Neural cell (in vitro differentiated cells): ENCODE data around the gene PPP1R3G. TPM values are rescaled to one million over a fixed set of nuclear protein-coding genes. Genes with fewer than 3 reads are reported as not detected.

ENCODE experiments used
- H2AFZ ChIP-seq: fragments of 200-600, 300-800 bp; sonication (generic), shearing (Covaris generic); 2 replicates; pipeline ENCODE4 v1.6.0; 2014; ENCODE audit warnings: low read depth, mild to moderate bottlenecking, antibody characterized with exemption, low read length, moderate library complexity
- H3F3A ChIP-seq: fragments of 200-600 bp; shearing (Covaris generic); 2 replicates; pipeline ENCODE4 v1.6.1; 2016; ENCODE audit warnings: mild to moderate bottlenecking, moderate library complexity, mixed read lengths, antibody characterized with exemption, low read length; ENCODE audit not compliant: insufficient read depth, poor library complexity, severe bottlenecking
- H3K27ac ChIP-seq: fragments of 200-600, 300-800 bp; sonication (generic), shearing (Covaris generic); 2 replicates; pipeline ENCODE4 v1.5.1; 2014; ENCODE audit warnings: mild to moderate bottlenecking, low read length, moderate library complexity
- H3K27me3 ChIP-seq: fragments of 300-800, 200-600 bp; sonication (generic), shearing (Covaris generic); 2 replicates; pipeline ENCODE4 v1.6.0; 2014; ENCODE audit warnings: mild to moderate bottlenecking, low read depth, low read length, moderate library complexity; ENCODE audit not compliant: insufficient read depth
- H3K36me3 ChIP-seq: fragments of 300-800, 200-600 bp; sonication (generic), shearing (Covaris generic); 2 replicates; pipeline ENCODE4 v1.5.1; 2014; ENCODE audit warnings: mild to moderate bottlenecking, antibody characterized with exemption, low read length, moderate library complexity; ENCODE audit not compliant: insufficient read depth
- H3K4me2 ChIP-seq: fragments of 300-800, 200-600 bp; sonication (generic), shearing (Covaris generic); 2 replicates; pipeline ENCODE4 v1.6.0; 2014; ENCODE audit warnings: mild to moderate bottlenecking, low read length
- H3K4me3 ChIP-seq: fragments of 300-800, 200-600 bp; sonication (generic), shearing (Covaris generic); 2 replicates; pipeline ENCODE4 v1.5.1; 2014; ENCODE audit warnings: mild to moderate bottlenecking, low read length, moderate library complexity
- H3K79me2 ChIP-seq: fragments of 200-600 bp; shearing (Covaris generic); replicated peaks from 2 replicates; pipeline ENCODE4 v1.6.0; 2014; ENCODE audit warnings: mild to moderate bottlenecking, low read length, moderate library complexity; ENCODE audit not compliant: insufficient read depth
- H3K9ac ChIP-seq: fragments of 300-800, 200-600 bp; sonication (generic), shearing (Covaris generic); 2 replicates; pipeline ENCODE4 v1.6.1; 2016; ENCODE audit warnings: mild to moderate bottlenecking, low read length, mixed read lengths
- H3K9me2 ChIP-seq: fragments of 200-600 bp; shearing (Covaris generic); 2 replicates; pipeline ENCODE4 v1.6.1; 2016; ENCODE audit warnings: mild to moderate bottlenecking, low read length, mixed read lengths; ENCODE audit not compliant: insufficient read depth
- H3K9me3 ChIP-seq: fragments of 200-600, 300-800 bp; sonication (generic), shearing (Covaris generic); 2 replicates; pipeline ENCODE4 v1.6.1; 2016; ENCODE audit warnings: mild to moderate bottlenecking, mixed run types, low read length, moderate library complexity, mixed read lengths
- H4K20me1 ChIP-seq: fragments of 200-600 bp; shearing (Covaris generic); 2 replicates; pipeline ENCODE4 v1.6.1; 2016; ENCODE audit warnings: mild to moderate bottlenecking, mixed run types; ENCODE audit not compliant: insufficient read depth
- CTCF ChIP-seq: fragments of 450-650 bp; IDR thresholded peaks from 2 replicates; pipeline ENCODE4 v1.5.1; 2014; ENCODE audit warnings: antibody characterized with exemption, mild to moderate bottlenecking, moderate library complexity; ENCODE audit not compliant: poor library complexity, severe bottlenecking
- EZH2 ChIP-seq: fragments of 200-600, 300-800 bp; shearing (Covaris generic), sonication (generic); IDR thresholded peaks from 2 replicates; pipeline ENCODE4 v1.6.1; 2014; ENCODE audit warnings: antibody characterized with exemption, low read length, borderline replicate concordance, mild to moderate bottlenecking; ENCODE audit not compliant: insufficient read depth, poor library complexity, severe bottlenecking
- MXI1 ChIP-seq: fragments of 450-650 bp; conservative IDR thresholded peaks from 2 replicates; pipeline ENCODE4 v1.6.1; 2014; ENCODE audit warnings: antibody characterized with exemption, mild to moderate bottlenecking; ENCODE audit not compliant: poor library complexity, severe bottlenecking
- POLR2AphosphoS5 ChIP-seq: IDR thresholded peaks from 2 replicates; pipeline ENCODE4 v1.6.1; 2012
- RAD21 ChIP-seq: fragments of 450-650 bp; conservative IDR thresholded peaks from 2 replicates; pipeline ENCODE4 v1.6.1; 2014; ENCODE audit warnings: antibody characterized with exemption, mild to moderate bottlenecking, moderate library complexity
- REST ChIP-seq: IDR thresholded peaks from 2 replicates; pipeline ENCODE4 v1.6.1; 2012; ENCODE audit warnings: borderline replicate concordance
- SMC3 ChIP-seq: fragments of 450-650 bp; conservative IDR thresholded peaks from 2 replicates; pipeline ENCODE4 v1.6.1; 2014; ENCODE audit warnings: antibody characterized with exemption, mild to moderate bottlenecking, moderate library complexity; ENCODE audit not compliant: poor library complexity
- TAF1 ChIP-seq: IDR thresholded peaks from 2 replicates; pipeline ENCODE4 v1.6.1; 2012; ENCODE audit warnings: low read depth
- polyA plus RNA-seq: library from polyadenylated mRNA; depleted of rRNA; stranded (reverse); fragments of >200 nt; gene quantifications from 2 replicates; pipeline ENCODE4 v1.2.3, GENCODE V29; 2014

PPP1R3G gene
- polyA plus RNA-seq, 1 donor from 2014 or later: not detected

DNA sequence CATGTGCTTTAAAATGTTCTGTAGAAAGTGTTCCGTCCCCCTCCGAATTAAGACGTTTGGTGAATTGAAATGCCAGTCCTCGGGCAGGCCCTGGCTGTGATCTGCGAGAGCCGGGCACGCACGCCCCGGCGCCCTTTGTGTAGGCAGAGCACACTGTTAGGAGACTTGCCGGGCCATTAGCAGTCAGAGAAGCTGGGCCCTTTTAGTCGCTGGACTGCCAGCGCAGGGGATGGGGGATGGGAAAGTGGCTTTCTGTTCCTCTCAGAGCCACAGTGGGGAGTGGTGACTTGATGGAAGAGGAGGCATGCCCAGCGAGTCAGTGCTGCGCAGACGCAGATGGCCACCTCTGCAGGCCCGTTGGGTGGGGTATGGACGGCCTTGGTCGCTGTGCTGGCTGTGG, 2.2 kb downstream of the PPP1R3G start:
- H4K20me1 ChIP-seq: no peaks in the 10 kb centered on the region
- no peaks in the 10 kb centered on the region for H3F3A ChIP-seq
- H3K9me3 ChIP-seq: no peaks in the 10 kb centered on the region
- no peak overlapping the region for H3K4me2 ChIP-seq
- no peak overlapping the region for H3K27ac ChIP-seq
- no peak overlapping the region for H2AFZ ChIP-seq
- H3K79me2 ChIP-seq: no peaks in the 10 kb centered on the region
- peaks cover 46% of the 10 kb centered on the region for H3K27me3 ChIP-seq
- TF ChIP-seq CTCF: no peak
- TF ChIP-seq TAF1: no peak
- no peak for TF ChIP-seq MXI1
- no peak for TF ChIP-seq POLR2AphosphoS5
- TF ChIP-seq SMC3: no peak
- no peak for TF ChIP-seq RAD21
- no peak for TF ChIP-seq EZH2
- no peak overlapping the region for H3K9ac ChIP-seq
- H3K36me3 ChIP-seq: no peaks in the 10 kb centered on the region
- no peak overlapping the region for H3K4me3 ChIP-seq
- no peaks in the 10 kb centered on the region for H3K9me2 ChIP-seq

DNA sequence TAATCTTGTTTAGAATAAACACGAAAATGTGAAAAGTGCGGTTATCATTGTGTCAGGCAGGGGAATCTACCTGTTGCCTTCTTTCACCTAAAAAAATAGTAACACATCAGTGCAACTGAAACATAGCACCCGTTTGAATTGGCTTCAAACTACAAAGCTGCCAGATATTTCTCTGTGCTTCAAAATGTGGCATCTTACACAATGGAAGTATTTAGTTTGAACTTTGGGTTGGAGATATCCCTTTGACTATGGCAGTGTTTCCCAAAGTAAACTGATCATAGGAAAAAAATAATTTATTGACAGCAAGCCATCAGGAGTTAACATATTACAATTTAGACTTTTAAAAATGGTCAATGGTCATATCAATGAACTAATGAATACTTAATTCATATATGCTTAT, 3.6 kb downstream of the PPP1R3G start:
- TF ChIP-seq RAD21 (no peak), REST (no peak), SMC3 (no peak), POLR2AphosphoS5 (no peak), MXI1 (no peak)
- Histone ChIP-seq H3F3A (no peaks in the 10 kb centered on the region), H2AFZ (no peak overlapping the region), H3K27me3 (peaks cover 38% of the 10 kb centered on the region), H3K79me2 (no peaks in the 10 kb centered on the region), H3K9ac (no peak overlapping the region), H3K4me3 (no peak overlapping the region), H3K9me3 (no peaks in the 10 kb centered on the region), H3K9me2 (no peaks in the 10 kb centered on the region), H4K20me1 (no peaks in the 10 kb centered on the region), H3K4me2 (no peak overlapping the region), H3K36me3 (no peaks in the 10 kb centered on the region), H3K27ac (no peak overlapping the region)
